Endothelial cell of umbilical vein (primary cell): ENCODE results near the gene CCND1. TPM values are rescaled to one million over a fixed set of nuclear protein-coding genes. Genes with fewer than 3 reads are reported as not detected.

Experiments used
- BruUV-seq: library from RNA; stranded (reverse); fragments of 400-500 nt; replicated peaks from 2 replicates; lab custom pipeline; 2021; lab: Mats Ljungman, UMichigan
- CTCF ChIA-PET: fragments of 300-600, 350-600 bp; sonication (Branson Sonifier 250); formaldehyde crosslinking; loops from one replicate; lab custom pipeline; 2021; ENCODE audit warnings: antibody characterized with exemption, inconsistent platforms; lab: Charles Lee
- POLR2A ChIA-PET: fragments of 300-600, 350-600 bp; sonication (Branson Sonifier 250); formaldehyde crosslinking; loops from one replicate; lab custom pipeline; 2021; ENCODE audit warnings: antibody characterized with exemption, inconsistent platforms; lab: Charles Lee
- DNase-seq: peaks from one replicate; pipeline ENCODE4 v3.0.0-alpha.2; 2011; ENCODE audit warnings: low read depth, low spot score
- FAIRE-seq: peaks from 2 replicates; lab custom pipeline; 2011; peaks lifted over from hg19 to GRCh38; lab: Jason Lieb, UNC
- H2AFZ ChIP-seq: 2 replicates; pipeline ENCODE4 v1.6.0; 2012; ENCODE audit warnings: low read depth, low read length, control low read depth, inconsistent platforms
- H3K27ac ChIP-seq: 2 replicates; pipeline ENCODE4 v1.5.1; 2011; ENCODE audit warnings: low read depth, mild to moderate bottlenecking, control low read depth, low read length, moderate library complexity; ENCODE audit not compliant: insufficient read depth
- H3K27me3 ChIP-seq, 2 experiments: 2 replicates each; pipeline versions ENCODE4 v1.6.0 to v1.6.1; 2011; ENCODE audit warnings: low read length in 2 of 2, mixed read lengths in 1 of 2; ENCODE audit not compliant: control insufficient read depth in 2 of 2, insufficient read depth in 2 of 2
- H3K36me3 ChIP-seq, 2 experiments: 2 replicates in 1 of 2; 3 replicates in 1 of 2; pipeline ENCODE4 v1.5.1; 2011; ENCODE audit warnings: low read length in 2 of 2, mild to moderate bottlenecking in 1 of 2, moderate library complexity in 1 of 2; ENCODE audit not compliant: control insufficient read depth in 2 of 2, insufficient read depth in 2 of 2; ENCODE audit errors: extremely low read depth in 1 of 2
- H3K4me1 ChIP-seq: 3 replicates; pipeline ENCODE4 v1.5.1; 2011; ENCODE audit warnings: mild to moderate bottlenecking, low read length; ENCODE audit not compliant: control insufficient read depth, insufficient read depth; ENCODE audit errors: extremely low read depth
- H3K4me2 ChIP-seq: 2 replicates; pipeline ENCODE4 v1.6.1; 2011; ENCODE audit warnings: low read length, control low read depth, mixed read lengths; ENCODE audit not compliant: insufficient read depth
- H3K4me3 ChIP-seq, 3 experiments: fragments of 200-600 bp in 1 of 3; sonication (generic), shearing (Covaris generic) in 1 of 3; replicated peaks in 1 of 3; 2 replicates each; pipeline ENCODE4 v1.5.1; 2011 to 2016; ENCODE audit warnings: control low read depth in 3 of 3, low read length in 3 of 3, mild to moderate bottlenecking in 2 of 3, inconsistent platforms in 1 of 3, low read depth in 1 of 3, moderate library complexity in 1 of 3; ENCODE audit not compliant: insufficient read depth in 1 of 3
- H3K79me2 ChIP-seq: 2 replicates; pipeline ENCODE4 v1.6.0; 2012; ENCODE audit warnings: low read length, inconsistent platforms; ENCODE audit not compliant: control insufficient read depth, insufficient read depth
- H3K9ac ChIP-seq: replicated peaks from 2 replicates; pipeline ENCODE3; 2011; ENCODE audit warnings: low read length, control low read depth; ENCODE audit not compliant: insufficient read depth; ENCODE audit errors: extremely low read depth
- H3K9me1 ChIP-seq: replicated peaks from 3 replicates; pipeline ENCODE4 v1.6.0; 2011; ENCODE audit warnings: mild to moderate bottlenecking, low read length; ENCODE audit not compliant: control insufficient read depth, insufficient read depth; ENCODE audit errors: extremely low read depth
- H3K9me3 ChIP-seq: replicated peaks from 2 replicates; pipeline ENCODE4 v1.5.1; 2012; ENCODE audit warnings: low read length, inconsistent platforms; ENCODE audit not compliant: control insufficient read depth, insufficient read depth
- H4K20me1 ChIP-seq: replicated peaks from 2 replicates; pipeline ENCODE3; 2011; ENCODE audit warnings: mild to moderate bottlenecking, low read length; ENCODE audit not compliant: control insufficient read depth, insufficient read depth; ENCODE audit errors: extremely low read depth
- CTCF ChIP-seq, 2 donors: IDR thresholded peaks; 1 replicate in 1 of 2; 2 replicates in 1 of 2; pipeline ENCODE4 v1.5.1; 2011; ENCODE audit warnings: low read length in 2 of 2, mild to moderate bottlenecking in 2 of 2, moderate library complexity in 2 of 2, control low read depth in 1 of 2, inconsistent platforms in 1 of 2, low read depth in 1 of 2; ENCODE audit not compliant: insufficient read depth in 1 of 2; ENCODE audit errors: extremely low read depth in 1 of 2
- FOS ChIP-seq: IDR thresholded peaks from 2 replicates; pipeline ENCODE4 v1.6.1; 2011; ENCODE audit warnings: mild to moderate bottlenecking, low read length, moderate library complexity, borderline replicate concordance; ENCODE audit not compliant: insufficient read depth
- GATA2 ChIP-seq: IDR thresholded peaks from 2 replicates; pipeline ENCODE4 v1.7.0; 2011; ENCODE audit warnings: low read depth, mild to moderate bottlenecking, moderate library complexity, mixed read lengths, low read length; ENCODE audit not compliant: insufficient read length, insufficient read depth
- MAX ChIP-seq: IDR thresholded peaks from 2 replicates; pipeline ENCODE4 v1.6.1; 2011; ENCODE audit not compliant: insufficient read depth, insufficient read length
- MYC ChIP-seq: IDR thresholded peaks from one replicate; pipeline ENCODE4 v1.6.1; 2011; ENCODE audit warnings: mild to moderate bottlenecking, low read depth, low read length
- POLR2A ChIP-seq: IDR thresholded peaks from 2 replicates; pipeline ENCODE4 v1.6.1; 2012; ENCODE audit warnings: low read depth, mild to moderate bottlenecking, control low read depth, low read length
- POLR2AphosphoS5 ChIP-seq: IDR thresholded peaks from 2 replicates; pipeline ENCODE4 v1.6.1; 2012; ENCODE audit warnings: low read depth, mild to moderate bottlenecking, control low read depth, low read length, moderate library complexity; ENCODE audit not compliant: insufficient read depth
- dilution Hi-C: fragments of 300-500 bp; cut with MboI; formaldehyde crosslinking; loops from one replicate; pipeline ENCODE4 v1.15.0; 2019; ENCODE audit warnings: low sequenced_read_pairs; ENCODE audit not compliant: extremely low pct_ligation_motif_present
- intact Hi-C: fragments of 100-400 bp; cut with micrococcal nuclease; formaldehyde crosslinking; loops from one replicate; pipeline ENCODE4 v1.10.0; 2022
- polyA plus RNA-seq, 4 experiments: library from polyadenylated mRNA; depleted of rRNA in 3 of 4; stranded (reverse) in 3 of 4; unstranded in 1 of 4; fragments of >200 nt; gene quantifications; 2 replicates each; pipeline versions ENCODE4 v1.2.1 to v1.2.3, GENCODE V29; 2011 to 2012; ENCODE audit warnings: missing spikeins in 1 of 4
- total RNA-seq: library from RNA; stranded (reverse); gene quantifications from 2 replicates; pipeline ENCODE4 v1.2.3, GENCODE V29; 2021

Gene CCND1
- total and polyA plus RNA-seq, 2 donors (not counting 3 experiments of a cell fraction or from before 2014, with no cell fraction given): 98.7 to 370 TPM

- Histone ChIP-seq H3K9ac (no peak overlapping the region), H3K4me2 (no peak overlapping the region), H3K27me3 (peaks cover 0 to 3% of the 10 kb centered on the region in 2 experiments), H3K27ac (no peak overlapping the region), H2AFZ (no peak overlapping the region), H4K20me1 (no peaks in the 10 kb centered on the region), H3K4me1 (no peaks in the 10 kb centered on the region), H3K9me1 (no peaks in the 10 kb centered on the region), H3K4me3 (no peak overlapping the region), H3K79me2 (no peaks in the 10 kb centered on the region), H3K36me3 (no peaks in the 10 kb centered on the region), H3K9me3 (no peaks in the 10 kb centered on the region)
- BruUV-seq: no TSS peak
- TF ChIP-seq POLR2A: no peak
- TF ChIP-seq MYC: no peak
- TF ChIP-seq MAX: no peak
- TF ChIP-seq GATA2: no peak
- no peak for TF ChIP-seq CTCF (IDR thresholded peaks at IDR 0.05; ENCODE audit: extremely low read depth in 1 of 2, insufficient read depth in 1 of 2, low read depth in 1 of 2, low read length in 2 of 2)
- no peak for TF ChIP-seq FOS
- TF ChIP-seq POLR2AphosphoS5: no peak
- POLR2A ChIA-PET: no interaction called here
- DNase-seq (no peak), FAIRE-seq (no peak)
- intact Hi-C loops: no loop called here
- dilution Hi-C loops: no loop called here
- CTCF ChIA-PET: interaction anchor here (1.1 kb wide), 1 partner anchor 10 kb away, joined by 3 read pairs; no protein-coding TSS in a partner anchor
Measured at GRCh38 chr11:69680688-69681087, 39.7 kb downstream of the CCND1 start.
